Measurements from ENCODE around the gene MRGPRE.

MRGPRE gene

GRCh38 chr11:3178349-3178748 lies 53.9 kb downstream of the MRGPRE start:
- DNase-seq (ENCODE audit: low read depth, low spot score), result no peak

DNA sequence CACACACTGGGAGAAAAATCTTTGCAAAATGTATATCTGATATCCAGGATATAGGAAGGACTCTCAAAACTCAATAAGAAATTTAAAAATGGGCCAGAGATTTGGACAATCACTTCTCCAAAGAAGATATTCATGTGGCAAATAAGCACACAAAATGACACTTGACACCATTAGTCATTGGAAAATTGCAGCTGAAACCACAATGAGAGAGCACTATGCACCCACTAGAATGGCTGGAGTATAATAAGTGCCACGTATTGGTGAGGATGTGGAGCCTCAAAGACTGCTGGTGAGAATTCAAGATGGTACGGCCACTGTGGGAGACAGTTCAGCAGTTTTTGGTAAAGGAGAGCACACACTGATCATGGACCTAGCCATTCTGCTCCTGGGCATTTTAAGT lies 54.3 kb downstream of the MRGPRE start:
- DNase-seq (ENCODE audit: low read depth, low spot score), result no peak

All from brain pericyte (primary cell).